Measurements from ENCODE around the gene HOGA1.

DNA sequence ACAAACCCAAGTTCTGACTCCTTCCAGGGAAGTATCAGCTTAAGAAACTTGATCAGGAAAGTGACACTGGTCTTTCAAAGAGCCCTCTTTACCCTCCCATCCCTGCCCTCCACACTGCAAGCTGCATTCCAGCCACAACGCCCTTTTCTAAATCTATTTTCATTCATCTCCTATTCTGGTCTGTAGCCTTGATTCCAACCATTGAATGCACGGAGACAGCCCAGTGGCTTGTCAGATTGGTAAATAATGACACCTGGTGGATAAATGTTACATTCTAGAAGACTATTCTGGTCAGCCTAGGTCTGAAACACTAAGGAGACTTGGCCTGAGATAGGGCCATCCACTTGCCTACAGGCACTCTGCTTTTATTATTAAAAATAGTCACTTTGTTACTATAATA lies 28.2 kb downstream of the HOGA1 start:
- TF ChIP-seq, protein P1, sequence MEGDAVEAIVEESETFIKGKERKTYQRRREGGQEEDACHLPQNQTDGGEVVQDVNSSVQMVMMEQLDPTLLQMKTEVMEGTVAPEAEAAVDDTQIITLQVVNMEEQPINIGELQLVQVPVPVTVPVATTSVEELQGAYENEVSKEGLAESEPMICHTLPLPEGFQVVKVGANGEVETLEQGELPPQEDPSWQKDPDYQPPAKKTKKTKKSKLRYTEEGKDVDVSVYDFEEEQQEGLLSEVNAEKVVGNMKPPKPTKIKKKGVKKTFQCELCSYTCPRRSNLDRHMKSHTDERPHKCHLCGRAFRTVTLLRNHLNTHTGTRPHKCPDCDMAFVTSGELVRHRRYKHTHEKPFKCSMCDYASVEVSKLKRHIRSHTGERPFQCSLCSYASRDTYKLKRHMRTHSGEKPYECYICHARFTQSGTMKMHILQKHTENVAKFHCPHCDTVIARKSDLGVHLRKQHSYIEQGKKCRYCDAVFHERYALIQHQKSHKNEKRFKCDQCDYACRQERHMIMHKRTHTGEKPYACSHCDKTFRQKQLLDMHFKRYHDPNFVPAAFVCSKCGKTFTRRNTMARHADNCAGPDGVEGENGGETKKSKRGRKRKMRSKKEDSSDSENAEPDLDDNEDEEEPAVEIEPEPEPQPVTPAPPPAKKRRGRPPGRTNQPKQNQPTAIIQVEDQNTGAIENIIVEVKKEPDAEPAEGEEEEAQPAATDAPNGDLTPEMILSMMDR (IDR thresholded peaks at IDR 0.05): peak; percentile 31 to 69 (median 56)
- TF ChIP-seq POLR2A (IDR thresholded peaks at IDR 0.05): no peak

All from breast epithelium (tissue), 3 donors.